ENCODE results near the gene DDX49.

The DDX49 gene

GRCh38 chr19:18895038-18895823, 24.3 kb upstream of the DDX49 start:
- CTCF ChIA-PET, result interaction anchor here (1.3 to 1.6 kb wide), 4 partner anchors 13 to 91 kb away, joined by 4 to 16 read pairs (median 5); no protein-coding TSS in a partner anchor
- TF ChIP-seq CTCF (IDR thresholded peaks at IDR 0.05; ENCODE audit: insufficient read depth, low read length, missing control alignments), result peak; percentile 29
- H3K4me3 ChIP-seq (ENCODE audit: low read depth, low read length), result peak overlapping the region; percentile 49
- POLR2A ChIA-PET, result no interaction called here
- no peak for DNase-seq (ENCODE audit: low read depth, low spot score)

GRCh38 chr19:18895824-18896341, 23.6 kb upstream of the DDX49 start, which contains the start of gene CERS1:
Gene CERS1, minus strand, starts transcription at chr19:18896158. Its CDS starts 86 bp downstream, at chr19:18896072.
- ChIA-PET CTCF (interaction anchor here (1.3 to 1.5 kb wide), 3 partner anchors 12 to 48 kb away, joined by 4 to 5 read pairs (median 5); no protein-coding TSS in a partner anchor), POLR2A (no interaction called here)
- DNase-seq (ENCODE audit: low read depth, low spot score), result no peak
- TF ChIP-seq CTCF (IDR thresholded peaks at IDR 0.05; ENCODE audit: insufficient read depth, low read length, missing control alignments), result no peak
- H3K4me3 ChIP-seq (ENCODE audit: low read depth, low read length), result peak within 1 kb of the TSS; percentile 49

- TF ChIP-seq CTCF (IDR thresholded peaks at IDR 0.05; ENCODE audit: insufficient read depth, low read length, missing control alignments), result no peak
- ChIA-PET POLR2A (no interaction called here), CTCF (interaction anchor here (1.3 to 1.5 kb wide), 2 partner anchors 31 to 49 kb away, joined by 5 read pairs; no protein-coding TSS in a partner anchor)
- DNase-seq (ENCODE audit: low read depth, low spot score), result no peak
- H3K4me3 ChIP-seq (ENCODE audit: low read depth, low read length), result peak overlapping the region; percentile 6; the same call in 1 of the 2 replicates
These were observed 23.1 kb upstream of the DDX49 start for GRCh38 chr19:18896421-18896841.

- no peak overlapping the region for H3K4me3 ChIP-seq (ENCODE audit: low read depth, low read length)
- ChIA-PET POLR2A (no interaction called here), CTCF (interaction anchor here (1.5 kb wide), 1 partner anchor 50 kb away, joined by 5 read pairs; no protein-coding TSS in a partner anchor)
- no peak for TF ChIP-seq CTCF (IDR thresholded peaks at IDR 0.05; ENCODE audit: insufficient read depth, low read length, missing control alignments)
- no peak for DNase-seq (ENCODE audit: low read depth, low spot score)
These were observed 22.2 kb upstream of the DDX49 start for GRCh38 chr19:18897094-18898029.

GRCh38 chr19:18898081-18898606, 21.4 kb upstream of the DDX49 start:
- TF ChIP-seq CTCF (IDR thresholded peaks at IDR 0.05; ENCODE audit: insufficient read depth, low read length, missing control alignments), result no peak
- H3K4me3 ChIP-seq (ENCODE audit: low read depth, low read length), result no peak overlapping the region
- CTCF ChIA-PET, result no interaction called here
- POLR2A ChIA-PET, result no interaction called here
- DNase-seq (ENCODE audit: low read depth, low spot score), result no peak
